NCI-H128 (cell line): ENCODE results near the gene TRABD2B.

ENCODE experiments used
- DNase-seq: peaks from one replicate; lab custom pipeline; 2025; ENCODE audit not compliant: unreplicated experiment; lab: John Stamatoyannopoulos, UW

TRABD2B gene

GRCh38 chr1:47837056-47837830 lies 159.9 kb downstream of the TRABD2B start:
- no peak for DNase-seq

- no peak for DNase-seq
Measured at GRCh38 chr1:47835409-47835808, 161.8 kb downstream of the TRABD2B start.

DNA sequence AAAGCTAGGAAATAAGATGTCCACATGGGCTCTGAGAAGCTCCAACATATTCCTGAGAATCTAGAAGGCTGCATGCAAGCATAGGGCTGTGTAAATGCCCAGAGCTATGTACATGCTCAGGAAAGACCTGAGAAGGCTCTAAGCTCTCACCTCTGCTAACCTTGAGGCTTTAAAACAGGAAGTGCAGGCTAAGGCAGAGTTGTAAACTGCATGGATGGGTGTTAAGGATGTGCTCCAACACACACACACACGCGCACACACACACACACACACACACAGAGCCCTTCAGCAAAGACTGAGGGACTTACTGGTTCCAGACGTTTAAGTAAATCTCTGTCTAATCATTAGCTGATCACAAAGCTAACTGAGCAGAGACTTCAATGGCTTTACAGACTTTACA lies 162.9 kb downstream of the TRABD2B start:
- DNase-seq, result no peak

GRCh38 chr1:47830641-47831333 lies 166.4 kb downstream of the TRABD2B start:
- no peak for DNase-seq

DNA sequence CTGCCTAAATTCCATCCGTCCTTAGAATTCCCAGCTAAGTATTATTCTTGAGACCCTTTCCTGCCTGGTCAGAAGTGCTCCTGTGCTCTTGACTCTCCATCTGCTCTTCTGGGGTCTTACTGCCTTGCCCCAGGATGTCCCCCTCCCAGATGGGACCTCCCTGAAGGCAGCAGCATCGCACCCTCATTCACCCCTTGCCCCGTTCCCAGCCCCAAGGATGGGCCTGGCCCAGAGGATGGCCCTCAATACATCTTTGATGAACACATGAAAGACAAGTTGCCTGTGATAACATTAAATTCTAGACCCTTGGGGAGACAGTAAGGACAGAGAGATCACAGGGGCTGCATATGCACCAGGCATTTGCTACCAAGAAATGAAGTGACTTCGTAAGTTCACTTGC lies 167.2 kb downstream of the TRABD2B start:
- DNase-seq, result no peak

DNA sequence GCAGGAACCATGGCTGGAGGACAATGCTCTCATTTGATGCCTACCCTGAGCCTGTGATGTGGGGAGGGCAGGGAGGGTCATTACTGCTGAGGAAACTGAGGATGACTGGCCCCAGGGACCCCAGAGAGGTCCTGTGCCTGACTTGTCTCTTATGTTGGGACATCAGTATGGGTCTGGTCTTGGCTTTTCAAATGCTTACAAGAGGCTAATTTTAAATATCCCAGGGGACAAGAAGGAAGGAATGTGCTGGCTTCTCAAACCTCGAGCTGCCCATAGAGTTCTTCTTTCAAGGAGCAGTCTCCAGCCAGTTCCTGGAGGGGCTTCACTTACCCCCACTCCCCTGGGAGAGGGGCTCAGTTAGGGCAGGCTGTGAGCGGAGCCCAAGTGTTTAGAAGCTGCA lies 168.2 kb downstream of the TRABD2B start:
- DNase-seq, result no peak

GRCh38 chr1:47827109-47827508 lies 170.1 kb downstream of the TRABD2B start:
- DNase-seq, result no peak

GRCh38 chr1:47824716-47825115 lies 172.5 kb downstream of the TRABD2B start:
- DNase-seq, result no peak

DNA sequence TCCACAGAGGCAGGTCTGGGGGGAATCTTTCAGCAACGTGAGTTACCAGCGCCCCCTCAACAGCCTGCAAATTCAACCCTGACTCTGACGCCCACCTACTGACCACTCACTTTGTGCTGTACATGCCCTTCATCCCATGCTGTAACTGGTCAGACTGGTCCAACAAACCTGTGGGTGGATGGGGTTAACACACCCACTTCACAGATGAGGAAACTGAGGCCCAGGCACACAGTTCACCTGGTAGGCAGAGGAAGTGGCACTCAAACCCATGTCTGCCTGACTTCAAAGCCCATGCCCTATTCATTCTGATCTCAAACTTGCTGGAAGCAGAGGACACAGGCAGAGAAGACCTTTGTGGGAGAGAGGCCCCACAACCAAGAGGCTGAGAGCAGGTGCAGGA lies 172.9 kb downstream of the TRABD2B start:
- DNase-seq, result no peak

DNA sequence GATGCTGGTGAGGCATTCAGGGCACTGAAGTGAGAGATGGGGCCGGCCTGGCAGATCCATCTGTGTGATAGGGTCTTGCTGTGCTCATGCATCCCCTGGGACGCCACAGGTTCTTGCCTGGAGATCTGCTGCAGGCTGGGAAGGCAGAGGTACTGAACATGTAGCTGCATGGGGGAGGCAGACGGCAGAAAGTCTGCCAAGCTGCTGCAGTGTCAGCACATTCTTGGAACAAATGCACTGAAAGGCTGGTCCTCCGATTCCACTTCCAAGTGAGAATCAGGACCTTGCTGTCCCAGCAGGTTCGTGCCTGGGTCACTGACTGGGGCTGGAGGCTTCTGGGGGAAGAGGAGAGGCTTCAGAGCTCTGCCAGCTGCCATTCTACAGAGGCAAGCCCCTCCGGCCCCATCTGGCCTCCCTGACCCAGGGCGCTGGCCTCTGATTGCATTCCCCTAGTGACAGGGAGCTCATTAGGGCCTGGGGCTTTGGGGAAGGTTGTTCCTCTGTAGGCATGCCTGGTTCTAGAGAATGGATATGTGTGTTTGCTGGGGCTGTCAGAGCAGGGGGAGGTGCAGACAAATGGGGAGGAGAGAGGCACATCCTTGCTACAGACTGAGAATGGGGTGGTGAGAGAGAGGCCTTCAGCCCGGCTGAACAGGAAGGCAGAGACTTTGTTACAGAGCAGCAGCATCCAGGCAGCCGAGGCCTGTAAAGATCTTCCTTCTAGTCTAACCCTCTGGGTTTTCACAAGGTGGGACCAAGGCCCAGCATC lies 174.0 kb downstream of the TRABD2B start:
- no peak for DNase-seq

GRCh38 chr1:47821760-47822159 lies 175.4 kb downstream of the TRABD2B start:
- no peak for DNase-seq

DNA sequence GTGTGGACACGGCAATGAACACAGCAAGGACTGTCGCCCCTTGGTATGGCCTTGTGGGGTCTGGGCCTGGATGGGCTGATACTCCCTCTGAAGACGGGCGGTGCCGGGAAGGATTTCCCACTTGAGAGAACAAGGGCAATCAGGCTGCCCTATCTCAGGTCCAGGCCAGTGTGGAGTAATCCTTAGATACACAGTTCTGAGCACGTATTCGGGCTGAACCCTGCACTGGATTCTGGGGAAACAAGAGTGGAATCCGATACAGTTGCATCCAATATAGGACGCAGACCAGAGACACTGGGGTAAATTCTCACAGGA lies 177.7 kb downstream of the TRABD2B start:
- no peak for DNase-seq

DNA sequence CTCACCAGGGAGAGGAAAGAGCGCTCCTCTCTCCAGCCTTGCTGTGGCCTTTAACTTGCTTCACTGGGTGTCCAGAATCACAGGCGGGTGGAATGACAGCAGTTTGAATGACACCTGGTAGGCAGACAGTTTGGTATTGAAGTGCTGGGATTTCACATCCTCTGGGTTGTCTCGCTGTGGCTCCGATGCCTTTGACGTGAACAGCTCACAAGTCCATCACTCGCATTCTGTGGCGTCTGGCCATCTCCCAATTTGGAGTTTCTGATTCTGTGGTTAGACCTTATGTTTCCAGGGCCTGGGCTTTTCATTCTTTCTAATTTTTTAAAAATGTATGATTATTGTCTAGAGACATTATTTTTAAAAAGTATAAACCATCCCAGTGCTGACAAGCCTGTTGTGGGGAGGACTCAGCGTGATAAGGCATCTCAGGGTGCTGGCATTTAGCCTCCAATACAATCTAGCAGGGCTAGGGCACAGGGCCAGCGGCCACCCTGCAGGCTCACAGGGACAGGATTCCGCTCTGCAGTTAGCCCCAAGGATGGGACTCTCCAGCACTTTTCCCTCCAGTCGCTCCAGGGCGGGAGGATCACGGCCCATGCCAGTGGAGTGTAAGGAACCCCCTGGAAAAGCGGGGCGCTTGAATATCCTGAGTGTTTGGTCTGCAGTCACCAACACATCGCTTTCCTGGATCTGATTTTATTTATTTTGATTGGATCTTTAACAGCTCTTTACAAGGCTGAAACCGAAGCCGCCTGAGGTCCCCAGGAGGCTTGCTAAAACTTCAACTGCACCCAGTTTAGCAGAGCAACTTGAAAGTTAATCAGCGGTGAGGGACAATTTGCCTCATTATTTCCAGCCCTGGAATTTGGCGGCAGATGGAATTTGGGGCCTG lies 178.3 kb downstream of the TRABD2B start:
- DNase-seq, result no peak

DNA sequence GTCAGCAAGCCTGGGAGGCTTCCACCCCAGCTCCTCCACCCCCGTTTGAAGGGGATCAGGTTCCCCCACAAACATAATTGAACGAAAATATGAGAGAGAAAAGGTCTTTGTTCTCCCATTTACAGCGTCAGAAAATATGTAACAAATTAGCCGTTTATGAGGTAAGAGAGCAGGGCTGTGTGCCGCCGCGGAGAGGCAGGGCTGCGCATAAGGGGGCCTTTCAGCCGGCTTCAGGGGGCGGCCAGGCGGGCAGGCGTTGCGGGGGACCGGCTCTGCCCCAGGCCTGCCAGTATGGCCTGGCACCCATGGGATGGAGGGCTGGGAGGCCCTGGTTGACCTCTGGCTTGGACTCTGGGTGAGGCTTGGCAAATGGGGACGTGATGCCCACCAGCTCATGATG lies 179.3 kb downstream of the TRABD2B start:
- DNase-seq, result no peak

DNA sequence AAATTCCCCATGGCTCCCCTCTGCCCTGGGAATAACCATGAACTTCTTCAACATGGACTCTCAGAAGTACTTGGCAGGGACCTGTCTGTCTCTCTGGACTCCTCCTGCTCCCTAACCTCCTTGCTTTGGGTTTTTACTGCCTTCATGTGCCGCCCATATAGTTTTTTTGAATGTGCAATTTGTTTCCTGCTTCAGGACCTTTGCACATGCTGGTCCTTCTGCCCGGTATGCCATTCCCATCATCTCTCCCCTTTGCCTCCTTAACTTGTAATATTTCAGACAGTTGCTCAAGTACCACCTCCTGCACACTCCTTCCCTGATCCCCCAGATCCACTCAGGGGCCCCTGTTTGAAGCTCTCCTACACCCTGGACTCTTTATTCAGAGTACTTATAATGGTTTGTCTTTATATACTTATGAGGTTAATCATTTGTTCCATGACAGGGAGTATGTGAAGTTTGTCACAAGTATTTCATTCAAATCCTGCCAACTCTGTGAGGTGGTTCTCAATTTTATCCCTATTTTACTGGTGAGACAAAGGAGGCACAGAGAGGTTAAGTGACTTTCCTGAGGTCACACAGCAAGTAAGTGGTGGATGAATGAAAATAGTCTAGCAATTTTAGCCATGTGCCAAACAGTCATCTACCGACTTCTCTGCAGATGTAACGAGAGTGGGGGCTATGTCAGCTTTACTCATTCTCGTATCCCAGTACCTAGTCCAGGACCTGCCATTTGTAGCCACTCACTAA lies 180.7 kb downstream of the TRABD2B start:
- DNase-seq, result no peak

GRCh38 chr1:47814612-47815395 lies 182.4 kb downstream of the TRABD2B start:
- DNase-seq, result no peak

GRCh38 chr1:47813970-47814369 lies 183.2 kb downstream of the TRABD2B start:
- DNase-seq, result no peak

- DNase-seq, result no peak
Measured at GRCh38 chr1:47812904-47813514, 184.2 kb downstream of the TRABD2B start.
